Muscle of back (tissue), 11 donors: Measurements from ENCODE around the gene TBC1D22A. TPM values are rescaled to one million over a fixed set of nuclear protein-coding genes. Genes with fewer than 3 reads are reported as not detected.

Experiments used
- DNase-seq, 3 donors: peaks; one replicate each; pipeline versions ENCODE4 v3.0.0 to v3.0.0-alpha.2; 2013
- polyA plus RNA-seq, 10 donors: library from polyadenylated mRNA; unstranded; fragments of 120-200 nt; gene quantifications; one replicate each; pipeline ENCODE4 v1.2.1, GENCODE V29; 2013; ENCODE audit not compliant: insufficient read length in 10 of 10

The TBC1D22A gene
- polyA plus RNA-seq, 10 donors = 10.6 to 14.9 (median 13.4) TPM

DNA sequence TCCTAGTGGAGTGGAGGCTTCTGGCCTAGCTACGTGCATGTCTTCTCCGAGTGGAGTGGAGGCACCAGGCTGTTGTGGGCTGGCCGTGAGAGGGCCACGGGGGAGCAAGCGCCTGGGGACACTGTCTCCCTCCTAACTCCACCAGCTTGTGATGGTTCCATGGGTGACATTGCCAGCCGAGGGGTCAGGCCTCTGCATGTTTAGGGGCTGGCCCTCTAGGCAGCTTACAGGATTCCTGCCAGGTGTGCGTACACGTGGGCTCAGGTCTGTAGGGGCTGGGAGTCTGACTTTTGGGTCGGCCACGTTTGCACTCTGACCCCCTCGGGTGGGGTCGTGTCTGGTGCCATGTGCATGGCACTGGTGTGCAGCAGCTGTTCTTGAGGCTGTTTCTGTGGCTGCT lies 31.6 kb downstream of the TBC1D22A start:
- no peak for DNase-seq

DNA sequence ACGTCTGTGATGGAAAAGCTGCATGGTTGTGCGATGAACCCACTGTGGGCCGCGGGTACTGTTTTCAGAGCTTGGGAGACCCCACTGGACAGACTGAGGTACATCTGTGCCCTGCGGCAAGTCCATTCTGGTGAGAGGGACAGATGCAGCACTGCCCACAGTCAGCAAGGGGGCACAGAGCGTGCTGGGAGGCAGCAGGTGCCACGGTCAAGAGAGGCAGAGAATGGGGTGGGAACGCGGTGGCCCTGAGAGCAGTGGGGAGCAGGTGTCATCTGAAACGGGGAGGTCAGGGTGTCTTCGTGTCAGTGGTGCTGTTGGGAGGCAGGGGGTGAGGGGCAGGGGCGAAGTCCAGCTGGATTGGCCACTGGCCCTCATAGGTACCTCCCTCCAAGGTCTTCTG lies 32.0 kb downstream of the TBC1D22A start:
- DNase-seq = no peak

DNA sequence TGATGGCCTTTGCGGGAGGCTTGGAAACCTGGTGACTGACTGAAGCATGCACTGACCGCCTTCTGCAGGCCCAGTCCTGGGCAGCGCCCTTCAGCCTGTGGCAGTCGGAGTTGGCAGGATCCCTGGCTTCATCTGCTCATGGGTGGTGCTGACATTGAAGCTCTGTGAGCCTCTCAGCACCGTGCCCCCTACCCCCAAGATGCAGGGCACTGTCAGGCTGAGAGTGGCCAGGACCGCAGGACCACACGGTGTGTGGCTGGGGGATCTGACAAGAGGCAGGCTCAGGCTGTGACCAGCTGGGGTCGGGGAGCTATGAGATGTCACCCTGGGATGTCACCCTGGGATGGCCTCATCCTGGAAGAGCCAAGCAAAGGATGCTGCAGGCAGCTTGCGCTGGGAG lies 32.7 kb downstream of the TBC1D22A start:
- DNase-seq = no peak

DNA sequence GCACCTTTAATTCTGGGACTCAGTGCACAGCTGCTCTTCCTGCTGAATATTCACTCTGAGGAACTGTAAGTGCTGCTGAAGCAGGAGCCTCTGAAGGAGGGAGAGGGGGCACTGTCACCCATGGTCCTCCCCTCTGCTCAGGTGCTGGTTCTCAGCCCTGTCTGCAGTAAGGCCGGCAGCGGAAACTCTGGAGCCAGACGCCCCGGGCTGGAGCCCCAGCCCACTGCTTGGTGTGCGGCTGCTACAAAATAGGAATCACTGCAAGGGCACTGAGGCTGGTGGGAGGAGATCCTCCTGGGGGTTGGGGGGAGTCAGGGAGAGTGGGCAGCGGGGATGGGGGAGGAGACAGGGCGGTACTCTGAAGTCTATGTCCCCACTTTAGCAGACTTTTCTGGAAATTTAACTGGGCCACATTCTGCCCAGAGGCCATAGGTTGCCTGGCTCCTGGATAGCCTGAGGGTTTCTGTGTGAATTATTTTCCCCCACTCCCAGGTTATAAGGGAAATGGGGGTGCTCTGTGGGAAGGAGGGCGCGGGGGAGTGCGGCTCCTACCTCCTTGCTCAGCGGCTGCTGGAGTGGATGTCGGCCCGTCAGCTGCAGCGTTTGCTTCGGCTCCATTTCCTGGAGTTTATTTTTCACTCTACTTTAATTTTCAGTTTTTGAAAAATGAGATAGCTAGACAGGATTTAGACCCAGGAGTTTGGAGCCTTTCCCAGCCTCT lies 33.6 kb downstream of the TBC1D22A start:
- no peak for DNase-seq

DNA sequence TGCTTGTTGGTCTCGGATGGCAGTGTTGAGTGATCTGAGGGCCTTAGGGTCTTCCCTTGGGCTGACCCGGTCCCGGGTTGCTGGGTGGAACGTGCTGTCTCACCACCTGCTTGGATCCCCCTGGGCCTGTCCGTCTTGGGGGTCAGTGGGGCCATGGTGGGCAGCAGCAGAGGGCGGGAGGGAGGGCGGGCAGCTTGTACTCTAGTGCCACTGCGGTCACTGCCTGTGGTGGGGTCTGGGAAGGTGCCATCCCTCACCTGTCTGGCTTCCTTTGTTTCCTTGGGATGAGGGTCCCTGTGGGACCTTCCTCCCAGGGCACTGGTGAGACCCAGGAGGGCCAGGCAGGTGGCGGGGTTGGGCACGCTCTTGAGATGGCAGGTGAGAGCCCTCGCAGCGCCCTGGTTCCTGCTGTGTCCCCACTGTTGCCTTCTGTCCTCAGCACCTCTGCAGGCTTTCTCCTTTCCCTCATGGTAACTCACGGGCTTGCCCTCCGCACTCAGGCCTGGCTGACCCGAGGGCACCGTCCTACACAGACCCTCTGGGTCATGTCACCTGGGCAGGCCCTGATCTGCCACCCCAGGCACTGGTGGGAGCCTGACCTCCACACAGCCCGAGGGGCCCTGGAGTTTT lies 34.2 kb downstream of the TBC1D22A start:
- no peak for DNase-seq

DNA sequence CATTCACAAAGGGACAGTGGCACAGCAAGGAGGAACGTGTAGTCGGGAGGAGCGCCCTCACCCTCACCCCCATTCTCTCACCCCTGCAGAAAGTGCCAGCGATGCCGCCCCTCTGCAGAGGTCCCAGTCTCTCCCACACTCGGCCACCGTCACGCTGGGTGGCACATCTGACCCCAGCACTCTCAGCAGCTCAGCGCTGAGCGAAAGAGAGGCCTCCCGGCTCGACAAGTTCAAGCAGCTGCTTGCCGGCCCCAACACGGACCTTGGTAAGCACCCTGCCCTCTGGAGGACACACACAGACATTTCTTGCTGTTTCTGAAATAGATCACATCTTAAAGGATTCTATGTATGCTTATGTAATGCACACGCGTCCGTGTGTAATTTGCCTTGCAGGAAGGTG lies 34.9 kb downstream of the TBC1D22A start:
- DNase-seq = peak in 1 of 3 donors; percentile 43

DNA sequence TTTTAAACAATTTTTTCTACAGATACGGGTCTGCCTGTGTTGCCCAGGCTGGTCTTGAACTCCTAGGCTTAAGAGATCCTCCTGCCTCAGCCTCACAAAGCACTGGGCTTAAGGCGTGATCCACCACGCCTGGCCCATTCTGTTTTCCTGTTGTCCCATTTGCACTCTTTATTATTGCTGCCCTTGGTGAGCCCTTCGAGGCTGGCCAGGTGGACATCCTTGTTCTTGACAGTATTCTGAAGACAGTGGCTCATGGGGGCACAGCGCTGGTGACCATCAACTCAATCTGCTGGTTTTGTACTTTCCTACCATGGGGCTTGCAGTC lies 35.6 kb downstream of the TBC1D22A start:
- DNase-seq = no peak

DNA sequence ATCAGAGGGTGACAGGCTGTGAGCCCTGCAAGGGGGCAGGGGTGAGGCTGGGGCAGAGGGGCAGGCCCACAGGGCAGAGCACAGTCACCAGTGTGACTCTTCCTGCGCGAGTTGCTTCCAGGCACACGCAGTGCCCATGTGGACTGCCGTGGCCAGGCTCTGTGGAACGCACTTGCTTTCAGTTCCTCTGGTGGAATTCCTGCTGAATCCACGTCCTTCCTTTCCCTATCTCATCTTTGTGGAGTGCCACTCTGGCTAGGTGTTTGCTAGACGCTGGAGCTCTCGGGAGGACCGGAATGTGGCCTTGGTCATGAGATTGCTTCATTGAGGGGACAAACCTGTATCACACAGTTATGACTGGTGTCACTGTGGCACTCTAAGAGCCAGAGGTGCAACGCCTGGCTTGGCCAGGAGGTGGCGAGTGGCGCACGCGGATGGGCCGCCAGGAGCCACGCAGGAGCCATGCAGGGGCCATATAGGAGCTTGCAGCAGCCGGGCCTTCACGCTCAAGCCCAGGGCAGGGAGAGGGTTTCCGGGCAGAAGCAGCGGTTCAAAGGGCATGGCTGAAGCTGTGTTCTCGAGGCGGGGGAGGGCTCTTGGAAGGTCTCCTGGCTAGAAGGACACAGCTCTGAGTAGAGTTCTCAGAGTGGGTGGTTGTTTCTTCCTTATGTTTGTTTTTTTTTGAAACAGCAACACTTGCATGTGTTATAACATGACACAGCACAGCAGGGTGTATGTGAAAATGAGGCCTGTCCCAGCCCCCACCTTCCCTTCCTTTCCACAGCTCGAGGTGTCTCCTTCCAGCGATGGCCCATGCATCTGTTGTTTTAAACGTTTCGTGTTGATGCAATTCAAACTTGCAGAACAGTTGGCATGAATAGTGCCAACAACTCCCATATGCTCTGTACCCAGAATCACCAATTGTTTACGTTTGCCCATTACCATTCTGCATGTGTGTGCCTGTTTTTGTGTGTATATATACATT lies 36.2 kb downstream of the TBC1D22A start:
- DNase-seq = peak; percentile 45 to 86 (median 78)

DNA sequence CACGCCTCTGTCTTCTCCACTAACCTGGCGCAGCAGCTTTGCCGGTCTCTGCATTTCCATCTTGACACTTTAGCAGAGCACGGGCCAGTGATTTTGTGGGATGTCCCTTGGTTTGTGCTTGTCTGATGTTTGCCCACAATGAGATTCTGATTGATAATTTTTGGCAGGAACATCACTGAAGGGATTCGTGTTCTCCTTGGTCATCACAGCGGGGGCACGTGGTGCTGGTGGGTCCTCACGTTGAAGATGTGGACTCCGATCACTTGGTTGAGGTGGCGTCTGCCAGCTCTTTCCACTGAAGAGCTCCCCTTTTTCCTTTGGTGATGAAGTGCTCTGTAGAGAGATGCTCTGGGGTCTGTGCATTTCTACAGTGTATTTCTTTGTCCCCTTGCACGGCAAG lies 37.2 kb downstream of the TBC1D22A start:
- no peak for DNase-seq

DNA sequence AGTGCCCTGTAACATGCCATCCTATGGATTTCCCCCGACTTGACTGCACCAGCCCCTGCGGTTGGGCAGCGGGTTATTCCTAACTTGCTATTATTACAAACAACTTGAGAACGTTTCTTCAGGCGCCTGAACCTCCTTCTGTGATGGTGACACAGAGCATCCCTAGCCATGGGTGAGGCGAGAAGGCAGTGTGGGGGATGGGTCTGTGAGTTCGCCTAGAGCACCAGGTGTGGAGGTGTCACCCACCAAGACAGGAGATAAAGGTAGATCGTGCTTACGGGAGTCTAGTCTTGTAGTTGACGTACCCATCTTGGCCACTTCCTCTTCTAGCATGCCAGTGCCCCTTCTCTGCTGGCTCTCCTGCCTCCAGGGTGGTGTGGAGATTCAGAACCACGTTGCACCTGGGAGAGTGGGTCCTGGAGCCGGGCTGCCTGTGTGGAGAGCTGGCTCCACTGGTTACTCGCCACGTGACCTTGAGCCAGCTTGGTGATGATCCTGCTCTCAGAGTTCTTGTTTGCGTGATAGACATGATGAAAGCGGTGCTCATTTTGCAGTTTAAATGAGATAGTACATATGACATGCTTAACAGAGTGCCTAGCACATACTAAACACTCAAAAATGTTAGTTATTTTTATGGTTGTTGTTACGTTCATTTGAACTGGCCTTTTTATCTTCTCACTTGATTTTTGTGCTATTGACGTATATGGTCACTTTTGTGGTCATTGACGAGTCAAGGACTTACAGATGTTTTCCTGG lies 37.8 kb downstream of the TBC1D22A start:
- DNase-seq = no peak

DNA sequence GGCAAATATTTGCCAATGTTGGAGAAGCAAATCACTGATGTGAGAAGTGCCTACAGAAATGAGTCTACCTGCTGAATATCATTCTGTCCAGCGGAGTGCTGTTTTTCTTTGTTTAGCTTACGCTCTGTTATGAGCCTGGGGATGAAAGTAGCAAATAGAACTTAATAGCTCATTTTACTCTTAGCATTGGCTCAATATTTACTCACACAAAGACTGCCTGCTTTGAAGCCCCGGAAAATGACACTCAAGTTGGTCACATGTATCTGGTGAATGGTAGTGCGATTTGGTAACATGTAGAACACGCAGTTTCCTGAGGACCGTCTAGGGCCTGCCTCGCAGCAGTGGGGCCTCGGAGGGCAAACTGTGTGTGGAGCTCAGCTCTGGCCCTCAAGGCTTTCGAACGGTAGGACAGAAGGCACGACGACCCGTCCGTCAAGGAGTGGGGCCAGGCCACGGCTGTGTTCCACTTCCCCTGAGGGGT lies 38.9 kb downstream of the TBC1D22A start:
- DNase-seq = no peak

DNA sequence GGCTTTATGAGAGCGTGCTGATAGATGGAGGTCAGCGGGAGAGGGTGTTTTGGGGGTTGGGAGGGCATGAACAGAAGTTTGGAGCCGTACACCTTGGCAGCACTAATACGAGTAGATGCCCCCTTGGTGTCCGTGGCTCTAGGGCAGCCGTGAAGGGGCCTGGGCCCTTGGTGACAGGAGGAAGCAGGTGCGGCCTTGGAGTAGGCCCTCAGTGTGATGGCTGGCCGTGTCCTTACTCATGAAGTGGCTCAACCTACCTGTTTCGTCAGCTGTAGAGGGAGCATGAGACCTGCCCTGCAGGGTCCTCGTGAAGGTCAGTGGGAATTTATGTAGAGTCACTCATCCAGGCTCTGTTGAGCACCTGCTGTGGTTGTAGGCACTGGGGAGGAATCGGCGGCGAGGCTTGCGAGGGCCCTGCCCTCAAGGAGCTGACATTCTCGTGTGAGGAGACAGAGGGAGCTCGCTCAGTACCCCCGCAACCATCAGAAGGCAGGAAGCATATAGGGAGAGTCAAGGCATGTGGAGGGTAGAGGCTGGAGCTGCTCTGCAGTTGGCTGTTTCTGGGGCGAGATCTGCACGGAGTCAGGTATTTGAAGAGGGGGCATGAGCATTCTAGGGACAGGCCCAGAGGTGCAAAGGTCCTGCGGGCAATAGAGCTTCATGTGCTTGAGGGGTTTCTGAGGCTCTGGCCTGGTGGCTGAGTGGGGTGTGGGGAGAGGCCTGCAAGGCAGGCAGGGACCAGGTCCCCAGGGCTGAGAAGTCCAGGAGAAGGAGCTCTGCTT lies 39.6 kb downstream of the TBC1D22A start:
- no peak for DNase-seq

DNA sequence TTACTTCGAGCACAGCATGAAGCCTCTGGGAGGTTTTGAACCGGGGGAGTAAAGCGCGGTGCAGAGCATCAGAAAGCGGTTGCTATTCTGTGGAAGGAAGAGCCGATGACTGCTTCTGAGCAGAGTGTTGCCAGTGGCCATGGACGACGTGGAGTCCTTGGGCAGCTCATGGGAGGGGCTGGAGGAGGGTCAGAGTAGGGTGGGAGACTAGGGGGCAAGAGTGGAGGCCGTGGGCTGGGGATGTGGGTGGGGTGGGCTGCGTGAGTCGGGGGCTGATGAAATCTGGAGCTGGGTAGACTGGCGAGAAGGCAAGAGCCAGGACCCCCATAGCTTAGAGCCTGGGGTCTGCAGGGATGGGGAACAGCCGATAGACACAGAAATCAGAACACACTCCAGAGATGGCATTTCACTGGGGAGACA lies 40.2 kb downstream of the TBC1D22A start:
- DNase-seq = no peak

DNA sequence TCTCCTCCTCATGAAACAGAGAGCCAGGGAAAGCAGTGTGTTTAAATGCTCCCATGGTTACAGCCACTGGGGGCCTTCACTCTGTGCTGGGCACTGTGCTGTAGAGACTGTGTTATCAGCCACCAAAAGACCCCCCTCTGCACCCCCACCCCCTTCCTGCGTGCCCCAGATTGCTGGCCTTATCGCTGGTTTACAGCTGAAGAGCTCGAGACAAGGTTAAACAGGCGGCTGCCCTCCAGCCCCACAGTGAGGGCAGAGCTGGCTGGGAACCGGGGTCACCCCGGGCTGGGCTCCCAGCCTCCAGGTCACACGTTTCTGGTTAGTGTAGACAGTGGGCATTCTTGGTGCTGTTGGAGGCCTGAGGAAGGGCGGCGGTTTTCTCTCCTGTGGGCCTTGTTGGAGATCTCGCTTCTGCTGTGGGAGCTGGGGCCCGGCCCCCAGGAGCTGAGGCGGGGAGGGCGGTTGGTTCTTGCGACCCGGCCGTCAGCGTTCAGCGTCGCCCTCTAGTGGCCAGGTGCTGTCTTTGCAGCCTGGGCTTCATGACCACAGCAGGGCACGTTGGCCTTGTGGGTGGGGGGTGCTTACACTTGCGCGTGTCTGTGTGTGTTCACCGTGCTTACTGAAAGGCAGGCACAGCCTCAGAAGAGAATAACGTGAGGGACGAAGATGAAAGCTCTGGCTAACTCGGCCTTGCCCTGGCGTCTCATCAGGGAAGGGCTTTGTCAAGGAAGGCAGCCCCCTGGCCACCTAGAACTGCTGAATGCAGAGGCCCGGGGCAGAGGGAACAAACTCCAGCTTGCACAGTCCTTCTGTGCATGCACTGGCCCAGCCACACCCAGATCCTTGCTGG lies 40.8 kb downstream of the TBC1D22A start:
- peak in 1 of 3 donors; percentile 31 for DNase-seq

DNA sequence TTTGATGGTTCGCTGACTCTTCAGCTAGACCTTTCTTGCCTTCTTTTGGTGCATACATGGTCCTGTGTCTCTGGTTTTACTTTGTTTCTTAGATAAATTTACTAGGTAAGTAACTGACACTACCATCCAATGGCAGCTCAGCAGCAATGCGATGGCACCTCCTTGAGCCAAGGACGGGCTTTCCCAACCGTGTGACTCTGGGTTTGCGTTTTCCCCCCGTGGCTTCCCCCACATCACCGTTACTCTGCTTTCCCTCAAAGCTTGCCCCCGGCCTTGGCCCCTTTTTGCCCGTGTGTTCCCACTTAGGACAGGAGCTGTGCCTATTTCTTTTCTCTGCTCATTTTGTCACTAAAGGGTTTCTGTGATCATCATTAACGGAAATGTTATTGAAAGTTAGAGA lies 41.5 kb downstream of the TBC1D22A start:
- no peak for DNase-seq

DNA sequence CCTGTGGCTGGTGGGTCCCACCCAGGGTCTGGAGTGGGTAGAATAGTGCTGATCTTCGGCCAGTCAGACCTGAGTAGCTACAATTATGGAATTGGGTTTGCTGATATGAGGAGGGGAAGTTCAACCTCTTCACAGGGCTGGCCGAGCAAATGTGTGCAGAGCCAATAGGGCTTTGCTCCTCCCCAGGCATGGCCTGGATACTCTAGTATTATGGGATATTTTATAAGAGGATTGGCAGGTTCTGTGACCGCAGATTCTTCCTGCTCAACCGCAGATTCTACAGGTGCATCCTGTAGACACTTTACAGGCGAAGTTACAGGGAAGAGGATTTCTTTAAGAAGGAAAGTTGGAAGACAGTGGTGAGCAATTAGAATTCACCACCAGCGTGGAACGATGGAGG lies 44.3 kb downstream of the TBC1D22A start:
- no peak for DNase-seq

DNA sequence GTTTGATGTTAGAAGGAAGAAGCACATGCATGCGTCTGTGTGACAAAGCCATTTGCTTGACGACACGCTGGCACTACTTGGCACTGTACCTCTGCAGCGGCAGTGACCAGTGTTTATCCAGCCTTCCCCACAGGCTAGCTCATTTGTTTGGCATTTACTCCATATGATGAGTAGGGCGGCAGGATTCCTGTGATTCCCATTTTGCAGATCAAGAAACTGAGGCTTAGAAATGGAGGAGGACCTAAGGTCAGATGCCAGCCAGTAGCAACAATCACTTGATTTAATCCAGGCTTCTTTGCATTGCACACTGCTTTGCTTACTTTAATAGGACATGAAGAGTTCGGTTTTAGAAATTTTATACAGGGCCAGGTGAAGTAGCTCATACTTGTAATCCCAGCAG lies 45.0 kb downstream of the TBC1D22A start:
- no peak for DNase-seq

DNA sequence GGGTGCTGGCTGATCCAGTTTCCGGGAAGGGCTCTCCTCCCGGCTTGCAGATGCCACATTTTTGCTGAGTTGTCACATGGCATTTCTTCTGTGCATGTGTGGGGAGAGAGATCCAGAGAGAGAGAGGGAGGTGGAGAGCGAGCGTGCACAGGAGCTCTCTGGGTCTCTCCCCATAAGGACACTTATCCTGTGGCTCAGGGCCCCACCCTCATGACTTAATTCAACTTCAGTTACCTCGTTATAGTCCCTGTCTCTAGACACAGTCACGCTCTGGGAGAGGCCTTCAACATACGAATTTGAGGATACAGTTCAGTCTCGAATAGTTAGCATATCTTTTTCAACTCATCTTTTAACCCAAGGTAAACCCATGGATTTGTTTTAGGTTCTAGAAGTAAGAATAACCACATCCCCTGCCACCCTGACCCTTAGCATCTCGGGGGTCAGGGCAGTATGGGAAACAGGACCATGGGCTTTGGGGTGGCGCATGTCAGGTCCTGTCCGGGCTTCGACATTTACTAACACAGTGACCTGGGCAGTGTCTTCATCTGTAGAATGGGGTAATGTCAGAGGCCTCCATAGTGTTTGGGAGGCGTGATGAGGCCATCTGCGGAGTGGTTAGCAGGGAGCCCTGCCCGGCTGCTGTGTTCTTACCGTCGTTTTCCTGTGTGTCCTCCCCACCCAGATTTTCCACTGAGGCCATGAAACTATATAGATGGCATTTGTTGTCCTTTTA lies 46.9 kb downstream of the TBC1D22A start:
- no peak for DNase-seq
